T1000 (cell line): ENCODE measurements around the gene LRRC4.

ENCODE experiments used
- DNase-seq: peaks from one replicate; lab custom pipeline; 2025; ENCODE audit warnings: mixed read lengths; lab: John Stamatoyannopoulos, UW

Gene LRRC4

GRCh38 chr7:128059143-128059988, 28.1 kb upstream of the LRRC4 start:
- DNase-seq = no peak

- no peak for DNase-seq
Observed at GRCh38 chr7:128057909-128058308, 26.7 kb upstream of the LRRC4 start.

GRCh38 chr7:128056901-128057300, 25.7 kb upstream of the LRRC4 start:
- DNase-seq = no peak

- DNase-seq = no peak
Observed at GRCh38 chr7:128055637-128056036, 24.4 kb upstream of the LRRC4 start.

- no peak for DNase-seq
Observed at GRCh38 chr7:128054511-128054910, 23.3 kb upstream of the LRRC4 start.

GRCh38 chr7:128053991-128054390, 22.8 kb upstream of the LRRC4 start:
- DNase-seq = no peak

- DNase-seq = no peak
Observed at GRCh38 chr7:128053023-128053422, 21.8 kb upstream of the LRRC4 start.

- no peak for DNase-seq
Observed at GRCh38 chr7:128052404-128052803, 21.2 kb upstream of the LRRC4 start.

- DNase-seq = no peak
Observed at GRCh38 chr7:128045766-128046165, 14.5 kb upstream of the LRRC4 start.

- DNase-seq = no peak
Observed at GRCh38 chr7:128045158-128045557, 13.9 kb upstream of the LRRC4 start.

GRCh38 chr7:128044064-128044463, 12.8 kb upstream of the LRRC4 start:
- no peak for DNase-seq

GRCh38 chr7:128042012-128042411, 10.8 kb upstream of the LRRC4 start:
- DNase-seq = no peak

GRCh38 chr7:128041203-128041602, 10.0 kb upstream of the LRRC4 start:
- DNase-seq = no peak

- DNase-seq = no peak
Observed at GRCh38 chr7:128040205-128040604, 9.0 kb upstream of the LRRC4 start.

- DNase-seq = no peak
Observed at GRCh38 chr7:128039544-128039953, 8.3 kb upstream of the LRRC4 start.

GRCh38 chr7:128037880-128038619, 6.8 kb upstream of the LRRC4 start:
- no peak for DNase-seq

- no peak for DNase-seq
Observed at GRCh38 chr7:128037081-128037480, 5.8 kb upstream of the LRRC4 start.

GRCh38 chr7:128036226-128036940, 5.1 kb upstream of the LRRC4 start:
- no peak for DNase-seq

- no peak for DNase-seq
Observed at GRCh38 chr7:128035712-128036111, 4.5 kb upstream of the LRRC4 start.

- no peak for DNase-seq
Observed at GRCh38 chr7:128034825-128035224, 3.6 kb upstream of the LRRC4 start.

GRCh38 chr7:128033246-128033645, 2.0 kb upstream of the LRRC4 start:
- no peak for DNase-seq

- DNase-seq = no peak
Observed at GRCh38 chr7:128032605-128033235, 1.5 kb upstream of the LRRC4 start.
